Gastroesophageal sphincter (tissue), 4 donors: ENCODE results near the gene HUNK. TPM values are rescaled to one million over a fixed set of nuclear protein-coding genes. Genes with fewer than 3 reads are reported as not detected.
"Not testable (repeated sequence)": the region's sequence is repeated elsewhere in the genome, so short reads cannot be mapped to it uniquely, and the experiment has no call there.

Experiments used
- ATAC-seq: fragments of 150-250 bp; one replicate; pipeline ENCODE4 v1.9.1; 2016; ENCODE audit warnings: mild to moderate bottlenecking, moderate library complexity
- H3K27ac ChIP-seq, 4 donors: fragments of 200-600 bp; sonication (generic) in 3 of 4; 1 replicate in 3 of 4; 2 replicates in 1 of 4; pipeline ENCODE4 v1.5.1; 2016 to 2019
- H3K27me3 ChIP-seq: fragments of 200-600 bp; sonication (generic); one replicate; pipeline ENCODE4 v1.5.1; 2019
- H3K36me3 ChIP-seq, 2 donors: fragments of 200-600 bp; sonication (generic); one replicate each; pipeline ENCODE4 v1.5.1; 2019; ENCODE audit warnings: control low read depth in 1 of 2
- H3K4me1 ChIP-seq, 3 donors: fragments of 200-600 bp; sonication (generic); 1 replicate in 2 of 3; 2 replicates in 1 of 3; pipeline ENCODE4 v1.5.1; 2016 to 2019; ENCODE audit warnings: control low read depth in 2 of 3
- H3K4me3 ChIP-seq, 2 donors: fragments of 200-600 bp; sonication (generic); one replicate each; pipeline ENCODE4 v1.5.1; 2019; ENCODE audit warnings: mild to moderate bottlenecking in 1 of 2, moderate library complexity in 1 of 2
- H3K9me3 ChIP-seq, 3 donors: fragments of 200-600 bp; sonication (generic); one replicate each; pipeline ENCODE4 v1.5.1; 2017 to 2019; ENCODE audit warnings: control low read depth in 2 of 3
- CTCF ChIP-seq, 4 experiments: fragments of 200-600 bp in 2 of 4; fragments of 450-650 bp in 2 of 4; sonication (generic) in 1 of 4; IDR thresholded peaks; one replicate each; pipeline ENCODE4 v1.5.1; 2017 to 2019; ENCODE audit warnings: antibody characterized with exemption in 4 of 4, mild to moderate bottlenecking in 2 of 4, moderate library complexity in 2 of 4
- EP300 ChIP-seq: sonication (generic); formaldehyde crosslinking; IDR thresholded peaks from one replicate; pipeline ENCODE4 v1.6.1; 2017; ENCODE audit warnings: antibody characterized with exemption, mild to moderate bottlenecking
- POLR2A ChIP-seq, 2 donors: fragments of 450-650 bp; IDR thresholded peaks; one replicate each; pipeline ENCODE4 v1.6.1; 2017; ENCODE audit warnings: antibody characterized with exemption in 2 of 2, mild to moderate bottlenecking in 2 of 2, moderate library complexity in 1 of 2
- POLR2AphosphoS5 ChIP-seq: sonication (generic); formaldehyde crosslinking; IDR thresholded peaks from one replicate; pipeline ENCODE4 v1.6.1; 2017; ENCODE audit warnings: antibody characterized with exemption
- WGBS, 2 donors: methylation state at CpG; one replicate each; pipeline ENCODE4 v1.1.5; 2018; ENCODE audit warnings: low coverage in 1 of 2; 5-methylcytosine and 5-hydroxymethylcytosine counted together
- total RNA-seq, 4 donors: library from RNA; depleted of rRNA; stranded (reverse); fragments of >200 nt; gene quantifications; one replicate each; pipeline ENCODE4 v1.1.0, GENCODE V29; 2016

Gene HUNK
- total RNA-seq, 4 donors from 2014 or later, result 0.47 to 1.7 (median 0.81) TPM

- WGBS, 2 donors, result 86% methylated on average over 4 to 5 of the region's 5 CpGs
- Histone ChIP-seq H3K27me3 (peaks cover 13% of the 10 kb centered on the region), H3K4me1 (no peaks in the 10 kb centered on the region), H3K9me3 (no peaks in the 10 kb centered on the region), H3K36me3 (no peaks in the 10 kb centered on the region), H3K27ac (no peak overlapping the region), H3K4me3 (no peak overlapping the region)
- no peak for TF ChIP-seq EP300
- TF ChIP-seq CTCF (IDR thresholded peaks at IDR 0.05), result no peak
- TF ChIP-seq POLR2AphosphoS5, result no peak
- TF ChIP-seq POLR2A (IDR thresholded peaks at IDR 0.05), result no peak
- ATAC-seq, result no peak
Measured at GRCh38 chr21:32034850-32035249, 162.0 kb downstream of the HUNK start.

GRCh38 chr21:32035617-32036016 lies 162.8 kb downstream of the HUNK start:
- no peak for ATAC-seq
- Histone ChIP-seq H3K27ac (no peak overlapping the region), H3K27me3 (peaks cover 13% of the 10 kb centered on the region), H3K36me3 (no peaks in the 10 kb centered on the region), H3K4me3 (no peak overlapping the region), H3K9me3 (no peaks in the 10 kb centered on the region), H3K4me1 (no peaks in the 10 kb centered on the region)
- TF ChIP-seq CTCF (IDR thresholded peaks at IDR 0.05) (no peak), EP300 (no peak), POLR2AphosphoS5 (no peak), POLR2A (IDR thresholded peaks at IDR 0.05) (no peak)
- WGBS, 2 donors, result 73% methylated on average over 2 of the region's 2 CpGs; no CpG with 5 or more reads in 1 of the 2 donors

GRCh38 chr21:32036756-32037155 lies 163.9 kb downstream of the HUNK start:
- Histone ChIP-seq H3K36me3 (no peaks in the 10 kb centered on the region), H3K27me3 (peaks cover 13% of the 10 kb centered on the region), H3K4me1 (no peaks in the 10 kb centered on the region), H3K27ac (no peak overlapping the region), H3K9me3 (no peaks in the 10 kb centered on the region), H3K4me3 (no peak overlapping the region)
- 50 to 71% methylated on average over 1 to 2 of the region's 2 CpGs for WGBS, 2 donors
- ATAC-seq, result no peak
- TF ChIP-seq POLR2A (IDR thresholded peaks at IDR 0.05), result no peak

- not testable (repeated sequence) for ATAC-seq, H3K27me3 ChIP-seq, H3K36me3 ChIP-seq, H3K4me3 ChIP-seq, H3K27ac ChIP-seq, H3K9me3 ChIP-seq, H3K4me1 ChIP-seq
- 69 to 82% methylated on average over 2 to 4 of the region's 4 CpGs for WGBS, 2 donors
Measured at GRCh38 chr21:32038751-32039150, 165.9 kb downstream of the HUNK start.

GRCh38 chr21:32043458-32043857 lies 170.6 kb downstream of the HUNK start:
- 79 to 90% methylated on average over 8 to 10 of the region's 10 CpGs for WGBS, 2 donors
- no peak overlapping the region for H3K27ac ChIP-seq
- TF ChIP-seq POLR2A (IDR thresholded peaks at IDR 0.05) (no peak), EP300 (no peak), CTCF (IDR thresholded peaks at IDR 0.05) (no peak), POLR2AphosphoS5 (no peak)

GRCh38 chr21:32044205-32045180 lies 171.7 kb downstream of the HUNK start:
- Histone ChIP-seq H3K4me1 (no peaks in the 10 kb centered on the region), H3K4me3 (no peak overlapping the region), H3K36me3 (no peaks in the 10 kb centered on the region), H3K9me3 (no peaks in the 10 kb centered on the region), H3K27ac (no peak overlapping the region), H3K27me3 (no peaks in the 10 kb centered on the region)
- TF ChIP-seq CTCF (IDR thresholded peaks at IDR 0.05) (no peak), EP300 (no peak)
- WGBS, 2 donors, result 41 to 68% methylated on average over 3 to 12 of the region's 25 CpGs
- ATAC-seq, result no peak

More at GRCh38 chr21:32043458-32043857, 170.6 kb downstream of the HUNK start:
- Histone ChIP-seq H3K27me3 (no peaks in the 10 kb centered on the region), H3K36me3 (no peaks in the 10 kb centered on the region), H3K4me1 (no peaks in the 10 kb centered on the region), H3K4me3 (no peak overlapping the region), H3K9me3 (no peaks in the 10 kb centered on the region)
- no peak for ATAC-seq
